SU-DHL-6 (cell line): ENCODE data around the gene HESX1.

Source experiments
- H2AFZ ChIP-seq: fragments of 200-600 bp; sonication (generic); 2 replicates; pipeline ENCODE4 v1.6.1; 2014; ENCODE audit warnings: low read depth, mild to moderate bottlenecking, moderate library complexity, mixed read lengths, antibody characterized with exemption, low read length; ENCODE audit not compliant: severe bottlenecking
- H3F3A ChIP-seq: fragments of 200-600 bp; shearing (Covaris generic); 2 replicates; pipeline ENCODE4 v1.6.0; 2016; ENCODE audit warnings: antibody characterized with exemption, mild to moderate bottlenecking; ENCODE audit not compliant: insufficient read depth
- H3K27ac ChIP-seq: fragments of 200-600 bp; sonication (generic); 2 replicates; pipeline ENCODE4 v1.5.1; 2016; ENCODE audit warnings: low read depth, mild to moderate bottlenecking, low read length, moderate library complexity, mixed read lengths
- H3K27me3 ChIP-seq: fragments of 200-600 bp; sonication (generic), shearing (Covaris generic); 2 replicates; pipeline ENCODE4 v1.6.0; 2014; ENCODE audit warnings: mild to moderate bottlenecking, low read length
- H3K36me3 ChIP-seq: fragments of 200-600 bp; sonication (generic); 2 replicates; pipeline ENCODE4 v1.6.1; 2014; ENCODE audit warnings: mild to moderate bottlenecking, low read length, mixed read lengths
- H3K4me2 ChIP-seq: fragments of 300-600, 200-600 bp; shearing (Covaris generic), sonication (generic); 2 replicates; pipeline ENCODE4 v1.6.0; 2014; ENCODE audit warnings: low read length, low read depth, mild to moderate bottlenecking; ENCODE audit not compliant: poor library complexity, severe bottlenecking
- H3K4me3 ChIP-seq: fragments of 200-600 bp; sonication (generic); 2 replicates; pipeline ENCODE4 v1.5.1; 2014; ENCODE audit warnings: antibody characterized with exemption, low read length, mild to moderate bottlenecking, mixed read lengths; ENCODE audit not compliant: insufficient read depth, poor library complexity, severe bottlenecking
- H3K79me2 ChIP-seq: fragments of 200-600 bp; sonication (generic); 2 replicates; pipeline ENCODE4 v1.6.1; 2014; ENCODE audit warnings: mild to moderate bottlenecking, low read length, moderate library complexity; ENCODE audit not compliant: insufficient read depth
- H3K9ac ChIP-seq: fragments of 200-600 bp; sonication (generic); 2 replicates; pipeline ENCODE4 v1.7.0; 2014; ENCODE audit warnings: mild to moderate bottlenecking, low read length
- H3K9me2 ChIP-seq: fragments of 200-600 bp; sonication (generic); replicated peaks from 2 replicates; pipeline ENCODE4 v1.6.1; 2014; ENCODE audit warnings: low read length; ENCODE audit not compliant: insufficient read depth
- H3K9me3 ChIP-seq: fragments of 200-600 bp; sonication (generic); 2 replicates; pipeline ENCODE4 v1.6.1; 2014; ENCODE audit warnings: low read length, mixed read lengths; ENCODE audit not compliant: insufficient read depth
- H4K20me1 ChIP-seq: fragments of 200-600 bp; sonication (generic); 2 replicates; pipeline ENCODE4 v1.6.1; 2014; ENCODE audit warnings: low read depth, mild to moderate bottlenecking, antibody characterized with exemption, low read length, moderate library complexity, mixed read lengths
- EZH2phosphoT487 ChIP-seq: fragments of 200-600 bp; sonication (generic), shearing (Covaris generic); conservative IDR thresholded peaks from 2 replicates; pipeline ENCODE4 v1.6.1; 2018; ENCODE audit warnings: mild to moderate bottlenecking, antibody characterized with exemption, low read length, moderate library complexity, mixed read lengths
- TF ChIP-seq, protein P1 (sequence below): fragments of 200-600 bp; sonication (generic); IDR thresholded peaks from one replicate; pipeline ENCODE4 v1.5.1; 2017; ENCODE audit warnings: antibody characterized with exemption, mild to moderate bottlenecking, low read length, moderate library complexity; ENCODE audit not compliant: insufficient read depth, poor library complexity, severe bottlenecking

Gene HESX1

GRCh38 chr3:57166660-57167059 is 33.1 kb downstream of the HESX1 start:
- H3K27me3 ChIP-seq: no peaks in the 10 kb centered on the region; the same call in 1 of the 2 replicates
- TF ChIP-seq EZH2phosphoT487: no peak
- TF ChIP-seq, protein P1, sequence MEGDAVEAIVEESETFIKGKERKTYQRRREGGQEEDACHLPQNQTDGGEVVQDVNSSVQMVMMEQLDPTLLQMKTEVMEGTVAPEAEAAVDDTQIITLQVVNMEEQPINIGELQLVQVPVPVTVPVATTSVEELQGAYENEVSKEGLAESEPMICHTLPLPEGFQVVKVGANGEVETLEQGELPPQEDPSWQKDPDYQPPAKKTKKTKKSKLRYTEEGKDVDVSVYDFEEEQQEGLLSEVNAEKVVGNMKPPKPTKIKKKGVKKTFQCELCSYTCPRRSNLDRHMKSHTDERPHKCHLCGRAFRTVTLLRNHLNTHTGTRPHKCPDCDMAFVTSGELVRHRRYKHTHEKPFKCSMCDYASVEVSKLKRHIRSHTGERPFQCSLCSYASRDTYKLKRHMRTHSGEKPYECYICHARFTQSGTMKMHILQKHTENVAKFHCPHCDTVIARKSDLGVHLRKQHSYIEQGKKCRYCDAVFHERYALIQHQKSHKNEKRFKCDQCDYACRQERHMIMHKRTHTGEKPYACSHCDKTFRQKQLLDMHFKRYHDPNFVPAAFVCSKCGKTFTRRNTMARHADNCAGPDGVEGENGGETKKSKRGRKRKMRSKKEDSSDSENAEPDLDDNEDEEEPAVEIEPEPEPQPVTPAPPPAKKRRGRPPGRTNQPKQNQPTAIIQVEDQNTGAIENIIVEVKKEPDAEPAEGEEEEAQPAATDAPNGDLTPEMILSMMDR: no peak
- H3K36me3 ChIP-seq: no peaks in the 10 kb centered on the region
- H3K79me2 ChIP-seq: no peaks in the 10 kb centered on the region
- H3K9me3 ChIP-seq: no peaks in the 10 kb centered on the region
- no peak overlapping the region for H3K4me2 ChIP-seq
- H2AFZ ChIP-seq: no peak overlapping the region
- H3F3A ChIP-seq: no peaks in the 10 kb centered on the region
- H3K4me3 ChIP-seq: no peak overlapping the region
- no peak overlapping the region for H3K27ac ChIP-seq
- no peak overlapping the region for H3K9ac ChIP-seq
- no peaks in the 10 kb centered on the region for H4K20me1 ChIP-seq
- no peaks in the 10 kb centered on the region for H3K9me2 ChIP-seq

- Histone ChIP-seq H4K20me1 (no peaks in the 10 kb centered on the region), H3K9me2 (no peaks in the 10 kb centered on the region), H3K36me3 (no peaks in the 10 kb centered on the region), H3K27me3 (no peaks in the 10 kb centered on the region; the same call in 1 of the 2 replicates), H3K27ac (no peak overlapping the region), H2AFZ (no peak overlapping the region), H3K4me3 (no peak overlapping the region), H3F3A (no peaks in the 10 kb centered on the region), H3K79me2 (no peaks in the 10 kb centered on the region), H3K9ac (no peak overlapping the region), H3K4me2 (peak overlapping the region; percentile 43), H3K9me3 (no peaks in the 10 kb centered on the region)
- TF ChIP-seq EZH2phosphoT487: no peak
- TF ChIP-seq, protein P1: no peak
Observed at GRCh38 chr3:57165641-57166040, 34.1 kb downstream of the HESX1 start.

DNA sequence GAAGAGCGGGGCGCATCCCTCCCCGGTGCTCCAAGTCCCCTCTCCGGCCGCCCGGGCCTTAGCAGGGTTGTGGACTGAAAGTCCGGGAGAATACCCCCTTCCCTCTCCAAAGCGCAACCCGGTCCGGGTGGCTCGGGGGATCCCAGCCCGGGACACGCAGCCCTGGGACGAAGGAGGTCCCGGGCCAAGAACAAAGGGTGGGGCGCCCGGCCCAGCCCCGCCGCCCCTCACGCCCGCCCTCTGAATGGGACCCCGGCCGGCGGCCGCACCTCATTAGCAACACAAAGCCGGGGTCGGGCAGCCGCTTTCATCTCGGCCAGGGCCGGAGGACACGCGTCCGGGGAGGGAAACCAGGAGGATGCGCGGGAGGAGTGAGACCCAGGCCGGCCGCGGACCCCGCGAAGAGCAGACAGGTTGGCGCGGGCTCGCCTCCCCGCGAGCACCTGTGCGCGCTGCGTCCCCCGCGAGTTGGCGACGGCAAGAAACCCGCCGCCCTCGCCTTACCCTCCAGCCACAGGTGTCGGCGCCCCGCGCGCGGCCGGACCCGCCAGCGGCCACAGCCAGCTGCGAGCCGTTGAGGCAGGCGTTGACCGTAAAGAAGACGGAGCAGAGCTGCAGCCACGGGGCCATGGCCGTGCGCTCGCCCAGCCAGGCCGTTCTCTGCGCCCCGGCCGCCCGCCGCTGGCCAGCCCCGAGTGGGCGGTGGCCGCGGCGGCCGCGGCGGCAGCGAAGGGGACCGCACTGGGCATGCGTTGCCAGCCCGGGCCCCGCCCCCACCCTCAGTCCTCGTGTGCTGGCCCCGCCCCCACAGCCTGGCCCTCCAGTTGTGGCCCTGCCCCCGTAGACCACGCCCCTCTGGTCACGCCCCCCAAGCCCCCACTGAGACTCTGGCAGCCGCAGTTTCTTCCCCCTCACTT is 34.9 kb downstream of the HESX1 start, which contains the start of gene IL17RD:
Gene IL17RD (minus strand): TSS at position 697 of the 917 bp plus-strand sequence. CDS start 67 bp downstream, at position 630.
- Histone ChIP-seq H3K36me3 (no peaks in the 10 kb centered on the region), H3K79me2 (no peaks in the 10 kb centered on the region), H3K27me3 (no peaks in the 10 kb centered on the region; the same call in 1 of the 2 replicates), H3K9me2 (no peaks in the 10 kb centered on the region), H3K4me2 (peak within 1 kb of the TSS; percentile 43), H4K20me1 (no peaks in the 10 kb centered on the region), H2AFZ (no peak within 1 kb of the TSS), H3K9me3 (no peaks in the 10 kb centered on the region), H3K27ac (no peak within 1 kb of the TSS), H3K4me3 (peak within 1 kb of the TSS; percentile 54), H3K9ac (peak within 1 kb of the TSS; percentile 19; the same call in 1 of the 2 replicates), H3F3A (no peaks in the 10 kb centered on the region)
- TF ChIP-seq EZH2phosphoT487: no peak
- TF ChIP-seq, protein P1: no peak
